ENCODE data around the gene RGS1.

Gene RGS1

GRCh38 chr1:192575499-192576189 is at the start of gene RGS1:
TSS of gene RGS1 (plus strand) at chr1:192575773. CDS start at chr1:192575793, 20 bp downstream.
- DNase-seq = peak; percentile 56 to 57

GRCh38 chr1:192527111-192527795 is 48.3 kb upstream of the RGS1 start:
- DNase-seq = no peak

GRCh38 chr1:192527950-192528349 is 47.6 kb upstream of the RGS1 start:
- no peak for DNase-seq

GRCh38 chr1:192529031-192529755 is 46.4 kb upstream of the RGS1 start:
- DNase-seq = no peak

GRCh38 chr1:192529811-192530210 is 45.8 kb upstream of the RGS1 start:
- no peak for DNase-seq

GRCh38 chr1:192530254-192530653 is 45.3 kb upstream of the RGS1 start:
- no peak for DNase-seq

GRCh38 chr1:192531037-192531703 is 44.4 kb upstream of the RGS1 start:
- peak; percentile 45 to 56 for DNase-seq

- no peak for DNase-seq
Observed at GRCh38 chr1:192534666-192535065, 40.9 kb upstream of the RGS1 start.

- no peak for DNase-seq
Observed at GRCh38 chr1:192535916-192536664, 39.5 kb upstream of the RGS1 start.

GRCh38 chr1:192538407-192539296 is 36.9 kb upstream of the RGS1 start:
- DNase-seq = no peak

GRCh38 chr1:192539297-192540092 is 36.1 kb upstream of the RGS1 start:
- no peak for DNase-seq

- no peak for DNase-seq
Observed at GRCh38 chr1:192543445-192543844, 32.1 kb upstream of the RGS1 start.

GRCh38 chr1:192545896-192546521 is 29.6 kb upstream of the RGS1 start:
- DNase-seq = no peak

GRCh38 chr1:192546596-192547190 is 28.9 kb upstream of the RGS1 start:
- DNase-seq = no peak

GRCh38 chr1:192547501-192547900 is 28.1 kb upstream of the RGS1 start:
- DNase-seq = no peak

GRCh38 chr1:192549937-192550336 is 25.6 kb upstream of the RGS1 start:
- DNase-seq = no peak

- DNase-seq = no peak
Observed at GRCh38 chr1:192550922-192551534, 24.5 kb upstream of the RGS1 start.

GRCh38 chr1:192552760-192553191 is 22.8 kb upstream of the RGS1 start:
- no peak for DNase-seq

GRCh38 chr1:192553741-192554140 is 21.8 kb upstream of the RGS1 start:
- no peak for DNase-seq

Measured in activated T-cell treated with anti-CD3 and anti-CD28 coated beads, Interleukin-2, amount 50 U/mL, for 48 hours (primary cell).